GM10266 (cell line): ENCODE data around the gene BOD1.

Experiments used
- DNase-seq: peaks from one replicate; pipeline ENCODE4 v3.0.0; 2012; ENCODE audit errors: extremely low spot score
- CTCF ChIP-seq: IDR thresholded peaks from 2 replicates; pipeline ENCODE4 v1.5.1; 2012; ENCODE audit warnings: mild to moderate bottlenecking, low read depth; ENCODE audit not compliant: control insufficient read depth, insufficient read depth; ENCODE audit errors: missing control alignments

Gene BOD1

GRCh38 chr5:173630724-173631365 is 14.4 kb upstream of the BOD1 start:
- DNase-seq: no peak
- TF ChIP-seq CTCF: no peak

DNA sequence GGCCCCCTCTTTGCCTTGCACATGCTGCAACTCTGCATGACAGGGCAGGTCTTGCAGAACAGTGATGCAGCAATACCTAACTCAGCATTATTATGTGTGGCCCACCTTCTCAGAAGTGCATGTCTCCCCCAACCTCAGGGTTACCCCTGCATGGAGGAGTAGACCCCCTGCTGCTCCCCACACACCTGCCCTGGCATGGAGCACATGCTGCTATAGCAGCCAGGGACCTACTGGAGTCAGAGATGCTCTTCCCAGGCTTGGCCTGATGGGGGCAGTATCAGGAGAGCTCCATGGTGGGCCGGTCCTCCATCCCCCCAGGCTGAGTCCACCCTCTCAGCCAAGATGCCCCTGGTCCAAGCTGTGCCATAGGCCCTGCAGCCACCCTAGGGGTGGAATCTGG is 13.2 kb upstream of the BOD1 start:
- peak; percentile 59 for DNase-seq
- TF ChIP-seq CTCF: peak; percentile 52

- no peak for TF ChIP-seq CTCF
- no peak for DNase-seq
Measured at GRCh38 chr5:173628501-173628900, 12.1 kb upstream of the BOD1 start.

DNA sequence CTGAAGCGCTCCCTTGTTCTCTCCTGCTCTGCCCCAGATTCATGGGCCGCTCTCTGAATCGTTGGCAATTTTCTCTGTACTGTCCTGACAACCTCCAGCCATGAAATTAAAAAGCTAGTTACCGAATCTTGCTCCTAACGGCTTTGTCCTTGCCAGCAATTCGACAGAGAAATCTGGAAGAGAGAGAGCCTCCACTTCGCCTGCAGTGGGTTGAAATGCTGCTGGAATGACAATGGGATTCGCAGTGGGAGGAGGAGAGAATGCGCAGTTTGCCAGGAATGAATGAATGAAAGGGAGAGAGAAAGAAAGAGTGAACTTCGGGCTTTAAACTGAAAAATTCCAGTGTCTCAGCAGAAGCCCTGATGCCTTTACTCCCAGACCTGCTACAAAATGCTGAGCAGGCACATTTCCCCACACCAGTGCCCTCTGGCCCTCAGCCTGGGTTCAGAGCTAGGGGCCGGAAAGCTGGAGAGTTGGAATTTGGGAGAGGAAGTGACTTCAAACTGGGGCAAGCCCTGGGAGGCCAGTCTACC is 11.5 kb upstream of the BOD1 start:
- no peak for DNase-seq
- TF ChIP-seq CTCF: no peak

- TF ChIP-seq CTCF: no peak
Measured at GRCh38 chr5:173627271-173627670, 10.8 kb upstream of the BOD1 start.

DNA sequence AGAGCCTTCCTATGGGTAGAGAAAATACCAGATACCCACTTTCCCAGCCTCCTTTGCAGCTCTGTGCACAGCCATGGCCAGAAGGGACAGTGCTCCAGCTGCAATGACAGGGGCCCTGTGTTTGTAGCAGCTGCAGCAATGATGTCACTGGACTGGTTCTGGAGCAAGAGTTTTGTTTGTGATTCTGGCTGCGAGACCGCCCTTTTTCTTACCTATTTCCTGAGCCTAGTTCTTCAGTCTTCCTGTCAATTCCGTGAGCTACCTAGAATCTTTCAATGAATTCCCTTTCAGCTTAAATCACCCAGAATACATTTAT is 10.0 kb upstream of the BOD1 start:
- TF ChIP-seq CTCF: no peak
- no peak for DNase-seq

More at GRCh38 chr5:173627271-173627670, 10.8 kb upstream of the BOD1 start:
- no peak for DNase-seq

GRCh38 chr5:173625673-173626504 is 9.4 kb upstream of the BOD1 start:
- peak; percentile 45 for DNase-seq
- peak; percentile 54 for TF ChIP-seq CTCF
